Stimulated activated CD4-positive, alpha-beta T cell treated with anti-CD3 and anti-CD28 coated beads, Interleukin-12 subunit alpha, Interleukin-12 subunit beta, amount 100 ng/mL, for 48 hours (primary cell): ENCODE results near the gene SHISA7.

ENCODE experiments used
- DNase-seq, 3 donors: peaks; one replicate each; pipeline ENCODE4 v3.0.0-alpha.2; 2020; ENCODE audit warnings: low read depth in 2 of 3, low spot score in 1 of 3

SHISA7 gene

GRCh38 chr19:55443045-55443823 is at the start of gene SHISA7:
SHISA7 (minus strand) TSS chr19:55443300; CDS start chr19:55442863, 437 bp downstream.
- DNase-seq, result no peak

GRCh38 chr19:55492362-55492944 is 49.4 kb upstream of the SHISA7 start:
- no peak for DNase-seq

GRCh38 chr19:55491546-55492360 is 48.7 kb upstream of the SHISA7 start:
- no peak for DNase-seq

GRCh38 chr19:55490478-55491432 is 47.7 kb upstream of the SHISA7 start:
- DNase-seq, result no peak

- no peak for DNase-seq
Measured at GRCh38 chr19:55489711-55490477, 46.8 kb upstream of the SHISA7 start.

- DNase-seq, result no peak
Measured at GRCh38 chr19:55488986-55489710, 46.0 kb upstream of the SHISA7 start.

GRCh38 chr19:55487924-55488687 is 45.0 kb upstream of the SHISA7 start, which contains the start of gene SSC5D:
SSC5D (plus strand) TSS chr19:55488436; CDS start chr19:55488590, 154 bp downstream.
- no peak for DNase-seq

GRCh38 chr19:55486971-55487923 is 44.1 kb upstream of the SHISA7 start:
- DNase-seq, result peak; percentile 44 to 65 (median 54)

- no peak for DNase-seq
Measured at GRCh38 chr19:55486043-55486970, 43.2 kb upstream of the SHISA7 start.

- no peak for DNase-seq
Measured at GRCh38 chr19:55485439-55486011, 42.4 kb upstream of the SHISA7 start.

- DNase-seq, result peak; percentile 21 to 64 (median 52)
Measured at GRCh38 chr19:55484593-55485438, 41.7 kb upstream of the SHISA7 start, which contains the start of gene NAT14. NAT14 (plus strand) TSS chr19:55485188; CDS start chr19:55485709, 521 bp downstream.

GRCh38 chr19:55483706-55484592 is 40.8 kb upstream of the SHISA7 start:
- DNase-seq, result no peak

- DNase-seq, result no peak
Measured at GRCh38 chr19:55482967-55483705, 40.0 kb upstream of the SHISA7 start.
